ENCODE measurements around the gene CNPY1.

CNPY1 gene

GRCh38 chr7:155487509-155488482, 58.6 kb downstream of the CNPY1 start:
- Histone ChIP-seq H3K4me2 (ENCODE audit: insufficient read depth, low read length) (no peak overlapping the region), H3K27ac (ENCODE audit: low read length) (no peak overlapping the region), H3K36me3 (ENCODE audit: insufficient read depth, low read length) (no peaks in the 10 kb centered on the region), H3K9me3 (ENCODE audit: insufficient read depth, low read length, severe bottlenecking) (no peaks in the 10 kb centered on the region), H4K20me1 (ENCODE audit: insufficient read depth, low read length) (0 out of 2 replicates have a peak, but pooled peaks cover 2% of the 10 kb centered on the region), H3K79me2 (ENCODE audit: insufficient read depth, low read length) (no peaks in the 10 kb centered on the region), H3K27me3 (ENCODE audit: insufficient read depth, low read length, poor library complexity) (peaks cover 3% of the 10 kb centered on the region), H3K4me3 (ENCODE audit: low read depth in 1 of 2, low read length in 2 of 2) (no peak overlapping the region), H3K9ac (ENCODE audit: low read depth, low read length) (no peak overlapping the region), H2AFZ (ENCODE audit: low read depth, low read length) (no peak overlapping the region), H3K4me1 (ENCODE audit: insufficient read depth, low read length) (no peaks in the 10 kb centered on the region)
- ATAC-seq (ENCODE audit: insufficient read depth, low read depth) (no peak), DNase-seq (no peak)
- TF ChIP-seq EZH2 (IDR thresholded peaks at IDR 0.05; ENCODE audit: borderline replicate concordance, low read depth, low read length, severe bottlenecking) (no peak), CTCF (IDR thresholded peaks at IDR 0.05; ENCODE audit: borderline replicate concordance, extremely low read depth, low read length, poor library complexity, severe bottlenecking) (no peak)

- no peak for ATAC-seq (ENCODE audit: insufficient read depth, low read depth)
- Histone ChIP-seq H3K27me3 (ENCODE audit: insufficient read depth, low read length, poor library complexity) (peaks cover 2% of the 10 kb centered on the region), H3K79me2 (ENCODE audit: insufficient read depth, low read length) (no peaks in the 10 kb centered on the region), H3K4me1 (ENCODE audit: insufficient read depth, low read length) (no peaks in the 10 kb centered on the region), H3K36me3 (ENCODE audit: insufficient read depth, low read length) (no peaks in the 10 kb centered on the region), H3K4me2 (ENCODE audit: insufficient read depth, low read length) (no peak overlapping the region), H3K4me3 (ENCODE audit: low read depth in 1 of 2, low read length in 2 of 2) (no peak overlapping the region), H2AFZ (ENCODE audit: low read depth, low read length) (no peak overlapping the region), H3K9ac (ENCODE audit: low read depth, low read length) (no peak overlapping the region), H4K20me1 (ENCODE audit: insufficient read depth, low read length) (0 out of 2 replicates have a peak, but pooled peaks cover 2% of the 10 kb centered on the region), H3K9me3 (ENCODE audit: insufficient read depth, low read length, severe bottlenecking) (peaks cover 1% of the 10 kb centered on the region), H3K27ac (ENCODE audit: low read length) (no peak overlapping the region)
- TF ChIP-seq CTCF (IDR thresholded peaks at IDR 0.05; ENCODE audit: borderline replicate concordance, extremely low read depth, low read length, poor library complexity, severe bottlenecking): no peak
- TF ChIP-seq EZH2 (IDR thresholded peaks at IDR 0.05; ENCODE audit: borderline replicate concordance, low read depth, low read length, severe bottlenecking): no peak
- DNase-seq: no peak
Measured at GRCh38 chr7:155486783-155487508, 59.4 kb downstream of the CNPY1 start.

- H3K36me3 ChIP-seq (ENCODE audit: insufficient read depth, low read length): no peaks in the 10 kb centered on the region
- H4K20me1 ChIP-seq (ENCODE audit: insufficient read depth, low read length): no peaks in the 10 kb centered on the region
- H3K9ac ChIP-seq (ENCODE audit: low read depth, low read length): no peak overlapping the region
- H3K27me3 ChIP-seq (ENCODE audit: insufficient read depth, low read length, poor library complexity): no peaks in the 10 kb centered on the region
- no peak overlapping the region for H3K4me2 ChIP-seq (ENCODE audit: insufficient read depth, low read length)
- no peak overlapping the region for H2AFZ ChIP-seq (ENCODE audit: low read depth, low read length)
- ATAC-seq (ENCODE audit: insufficient read depth, low read depth): no peak
- no peaks in the 10 kb centered on the region for H3K4me1 ChIP-seq (ENCODE audit: insufficient read depth, low read length)
- peaks cover 3% of the 10 kb centered on the region for H3K9me3 ChIP-seq (ENCODE audit: insufficient read depth, low read length, severe bottlenecking)
- H3K27ac ChIP-seq (ENCODE audit: low read length): no peak overlapping the region
- no peak for TF ChIP-seq EZH2 (IDR thresholded peaks at IDR 0.05; ENCODE audit: borderline replicate concordance, low read depth, low read length, severe bottlenecking)
- no peak for TF ChIP-seq CTCF (IDR thresholded peaks at IDR 0.05; ENCODE audit: borderline replicate concordance, extremely low read depth, low read length, poor library complexity, severe bottlenecking)
- no peaks in the 10 kb centered on the region for H3K79me2 ChIP-seq (ENCODE audit: insufficient read depth, low read length)
- no peak for DNase-seq
- H3K4me3 ChIP-seq (ENCODE audit: low read depth in 1 of 2, low read length in 2 of 2): no peak overlapping the region
Measured at GRCh38 chr7:155484483-155485399, 61.6 kb downstream of the CNPY1 start.

Data from DND-41 (cell line).